ENCODE results near the gene SEPTIN5.

SEPTIN5 gene

GRCh38 chr22:19748139-19748538 is 33.8 kb downstream of the SEPTIN5 start:
- DNase-seq (ENCODE audit: low read depth in 2 of 2), result no peak

- DNase-seq (ENCODE audit: low read depth in 2 of 2), result no peak
Measured at GRCh38 chr22:19748991-19749664, 34.8 kb downstream of the SEPTIN5 start.

- no peak for DNase-seq (ENCODE audit: low read depth in 2 of 2)
Measured at GRCh38 chr22:19749876-19750275, 35.6 kb downstream of the SEPTIN5 start.

- no peak for DNase-seq (ENCODE audit: low read depth in 2 of 2)
Measured at GRCh38 chr22:19750507-19751490, 36.5 kb downstream of the SEPTIN5 start.

GRCh38 chr22:19751497-19752245 is 37.4 kb downstream of the SEPTIN5 start:
- DNase-seq (ENCODE audit: low read depth in 2 of 2), result no peak

- no peak for DNase-seq (ENCODE audit: low read depth in 2 of 2)
Measured at GRCh38 chr22:19753090-19753842, 39.0 kb downstream of the SEPTIN5 start.

- DNase-seq (ENCODE audit: low read depth in 2 of 2), result no peak
Measured at GRCh38 chr22:19753996-19754700, 39.8 kb downstream of the SEPTIN5 start.

GRCh38 chr22:19754701-19755144 is 40.4 kb downstream of the SEPTIN5 start:
- no peak for DNase-seq (ENCODE audit: low read depth in 2 of 2)

GRCh38 chr22:19755145-19755710 is 40.9 kb downstream of the SEPTIN5 start:
- DNase-seq (ENCODE audit: low read depth in 2 of 2), result no peak

- no peak for DNase-seq (ENCODE audit: low read depth in 2 of 2)
Measured at GRCh38 chr22:19755722-19756287, 41.5 kb downstream of the SEPTIN5 start.

GRCh38 chr22:19756288-19757128 is 42.2 kb downstream of the SEPTIN5 start:
- peak; percentile 51 to 55 for DNase-seq (ENCODE audit: low read depth in 2 of 2)

GRCh38 chr22:19757140-19757984 is 43.1 kb downstream of the SEPTIN5 start:
- no peak for DNase-seq (ENCODE audit: low read depth in 2 of 2)

GRCh38 chr22:19757985-19758895 is 43.9 kb downstream of the SEPTIN5 start:
- DNase-seq (ENCODE audit: low read depth in 2 of 2), result no peak

GRCh38 chr22:19758896-19759426 is 44.7 kb downstream of the SEPTIN5 start:
- DNase-seq (ENCODE audit: low read depth in 2 of 2), result no peak

- DNase-seq (ENCODE audit: low read depth in 2 of 2), result no peak
Measured at GRCh38 chr22:19759427-19760057, 45.2 kb downstream of the SEPTIN5 start.

Measured in stimulated activated CD4-positive, alpha-beta T cell treated with anti-CD3 and anti-CD28 coated beads, Interleukin-4, amount 100 ng/mL, for 48 hours (primary cell).